Naive thymus-derived CD4-positive, alpha-beta T cell (primary cell): ENCODE data around the gene PNMT. TPM values are rescaled to one million over a fixed set of nuclear protein-coding genes. Genes with fewer than 3 reads are reported as not detected.
A peak's percentile ranks its signal among the peaks of the same experiment; 100 is the strongest.

Source experiments
- ATAC-seq: fragments of 150-1000 bp; cut with Tn5 transposase; 2 replicates; pipeline ENCODE4 v1.10.0; 2021; ENCODE audit warnings: mild to moderate bottlenecking, moderate library complexity
- CTCF ChIA-PET: fragments of 350-600 bp; sonication (Branson Sonifier 250); formaldehyde crosslinking; loops from one replicate; lab custom pipeline; 2021; ENCODE audit warnings: antibody characterized with exemption; lab: Charles Lee
- POLR2A ChIA-PET: fragments of 350-600 bp; sonication (Branson Sonifier 250); formaldehyde crosslinking; loops from one replicate; lab custom pipeline; 2021; ENCODE audit warnings: antibody characterized with exemption, inconsistent platforms; lab: Charles Lee
- DNase-seq, 9 donors: peaks; one replicate each; pipeline versions ENCODE4 v3.0.0 to v3.0.0-alpha.2; 2020 to 2022; ENCODE audit warnings: mixed read lengths in 1 of 9
- H3K27ac ChIP-seq: one replicate; pipeline ENCODE4 v1.7.0; 2013; ENCODE audit warnings: mild to moderate bottlenecking, low read depth, low read length, moderate library complexity
- H3K27me3 ChIP-seq, 2 donors: one replicate each; pipeline ENCODE4 v1.7.0; 2013; ENCODE audit warnings: low read length in 2 of 2, mild to moderate bottlenecking in 2 of 2, moderate library complexity in 2 of 2; ENCODE audit not compliant: control insufficient read depth in 2 of 2, insufficient read depth in 2 of 2
- H3K36me3 ChIP-seq, 3 experiments: 1 replicate in 2 of 3; 2 replicates in 1 of 3; pipeline ENCODE4 v1.7.0; 2013; ENCODE audit warnings: low read length in 3 of 3, mild to moderate bottlenecking in 3 of 3, moderate library complexity in 1 of 3; ENCODE audit not compliant: insufficient read depth in 3 of 3, control insufficient read depth in 2 of 3
- H3K4me1 ChIP-seq, 2 donors: one replicate each; pipeline ENCODE4 v1.7.0; 2013; ENCODE audit warnings: low read length in 2 of 2, mild to moderate bottlenecking in 2 of 2, moderate library complexity in 1 of 2; ENCODE audit not compliant: control insufficient read depth in 2 of 2, insufficient read depth in 2 of 2
- H3K4me3 ChIP-seq: 2 replicates; pipeline ENCODE4 v1.7.0; 2013; ENCODE audit warnings: mild to moderate bottlenecking, low read length
- H3K9me3 ChIP-seq, 3 experiments: 1 replicate in 2 of 3; 2 replicates in 1 of 3; pipeline ENCODE4 v1.7.0; 2013; ENCODE audit warnings: low read length in 3 of 3; ENCODE audit not compliant: control insufficient read depth in 2 of 3
- H3K27ac Mint-ChIP-seq, 9 donors: one replicate each; pipeline ENCODE4 v1.8.0; 2020 to 2022; ENCODE audit warnings: mixed read lengths in 9 of 9, mild to moderate bottlenecking in 8 of 9, moderate library complexity in 5 of 9, inconsistent platforms in 2 of 9
- H3K27me3 Mint-ChIP-seq, 5 donors: one replicate each; pipeline ENCODE4 v1.8.0; 2021 to 2022; ENCODE audit warnings: mixed read lengths in 5 of 5, mild to moderate bottlenecking in 1 of 5
- H3K36me3 Mint-ChIP-seq, 5 donors: one replicate each; pipeline ENCODE4 v1.8.0; 2020 to 2022; ENCODE audit warnings: mixed read lengths in 5 of 5, mild to moderate bottlenecking in 3 of 5, inconsistent platforms in 1 of 5
- H3K4me1 Mint-ChIP-seq, 7 donors: one replicate each; pipeline ENCODE4 v1.8.0; 2020 to 2022; ENCODE audit warnings: mixed read lengths in 7 of 7, mild to moderate bottlenecking in 3 of 7, inconsistent platforms in 1 of 7
- H3K4me3 Mint-ChIP-seq, 10 donors: one replicate each; pipeline ENCODE4 v1.8.0; 2020 to 2022; ENCODE audit warnings: mild to moderate bottlenecking in 10 of 10, mixed read lengths in 10 of 10, moderate library complexity in 6 of 10, inconsistent platforms in 2 of 10
- H3K9me3 Mint-ChIP-seq, 11 donors: one replicate each; pipeline ENCODE4 v1.8.0; 2020 to 2022; ENCODE audit warnings: mixed read lengths in 11 of 11, mild to moderate bottlenecking in 4 of 11, inconsistent platforms in 1 of 11, moderate library complexity in 1 of 11
- intact Hi-C, 2 donors: fragments of 100-400 bp; cut with micrococcal nuclease; formaldehyde crosslinking; loops; one replicate each; pipeline ENCODE4 v1.15.1; 2023
- polyA plus RNA-seq, 2 donors: library from polyadenylated mRNA; unstranded; fragments of 300-500 nt; fragmentation: Illumina TruSeq; gene quantifications; one replicate each; pipeline ENCODE4 v1.2.3, GENCODE V29; 2021
- total RNA-seq, 6 experiments: library from RNA in 5 of 6; stranded (reverse) in 5 of 6; gene quantifications; 1 replicate in 5 of 6; 2 replicates in 1 of 6; pipeline ENCODE4 v1.2.3 and lab custom pipeline; 2021 to 2026

The PNMT gene
- total and polyA plus RNA-seq, 7 experiments from 2014 or later = 0.36 to 0.89 (median 0.49) TPM; not detected in 1

DNA sequence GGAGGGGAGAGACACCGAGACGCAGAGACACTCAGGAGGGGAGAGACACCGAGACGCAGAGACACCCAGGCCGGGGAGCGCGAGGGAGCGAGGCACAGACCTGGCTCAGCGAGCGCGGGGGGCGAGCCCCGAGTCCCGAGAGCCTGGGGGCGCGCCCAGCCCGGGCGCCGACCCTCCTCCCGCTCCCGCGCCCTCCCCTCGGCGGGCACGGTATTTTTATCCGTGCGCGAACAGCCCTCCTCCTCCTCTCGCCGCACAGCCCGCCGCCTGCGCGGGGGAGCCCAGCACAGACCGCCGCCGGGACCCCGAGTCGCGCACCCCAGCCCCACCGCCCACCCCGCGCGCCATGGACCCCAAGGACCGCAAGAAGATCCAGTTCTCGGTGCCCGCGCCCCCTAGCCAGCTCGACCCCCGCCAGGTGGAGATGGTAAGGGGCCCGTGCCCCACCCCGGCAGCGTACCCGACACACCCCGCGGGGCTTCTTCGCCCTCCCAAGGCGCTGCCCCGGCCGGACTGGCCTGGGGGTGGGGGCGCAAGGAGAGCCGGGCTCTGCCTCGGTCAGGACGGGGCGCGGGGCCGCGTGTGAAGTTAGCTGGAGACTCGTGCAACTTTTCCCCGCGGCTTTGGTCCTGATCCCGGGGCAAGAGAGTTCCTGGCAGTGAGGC is 41.1 kb upstream of the PNMT start:
- no peaks in the 10 kb centered on the region for H3K36me3 Mint-ChIP-seq
- ChIA-PET CTCF (interaction anchor here (1.0 to 8.9 kb wide), 3 partner anchors 8 to 155 kb away, joined by 3 to 104 read pairs (median 3); partner anchors contain the start of gene STARD3), POLR2A (interaction anchor here (0.7 kb wide), 1 partner anchor 20 kb away, joined by 3 read pairs; no protein-coding TSS in a partner anchor)
- H3K27me3 Mint-ChIP-seq = peaks cover 10 to 73% (median 32%) of the 10 kb centered on the region in 5 donors
- peak overlapping the region; percentile 17 for H3K4me3 ChIP-seq
- no peak overlapping the region for H3K27ac Mint-ChIP-seq
- no peaks in the 10 kb centered on the region for H3K9me3 ChIP-seq
- peaks cover 4 to 14% of the 10 kb centered on the region in 2 donors for H3K4me1 ChIP-seq
- peaks cover 7 to 36% (median 26%) of the 10 kb centered on the region in 7 donors for H3K4me1 Mint-ChIP-seq
- H3K27me3 ChIP-seq = peaks cover 3 to 4% of the 10 kb centered on the region in 2 donors
- no peaks in the 10 kb centered on the region for H3K36me3 ChIP-seq
- DNase-seq = no peak
- intact Hi-C loops = no loop called here
- peaks cover 0 to 1% (median 0%) of the 10 kb centered on the region in 11 donors for H3K9me3 Mint-ChIP-seq
- H3K4me3 Mint-ChIP-seq = peak overlapping the region in 7 of 10 donors; percentile 7 to 77 (median 65)
- no peak overlapping the region for H3K27ac ChIP-seq
- no peak for ATAC-seq

DNA sequence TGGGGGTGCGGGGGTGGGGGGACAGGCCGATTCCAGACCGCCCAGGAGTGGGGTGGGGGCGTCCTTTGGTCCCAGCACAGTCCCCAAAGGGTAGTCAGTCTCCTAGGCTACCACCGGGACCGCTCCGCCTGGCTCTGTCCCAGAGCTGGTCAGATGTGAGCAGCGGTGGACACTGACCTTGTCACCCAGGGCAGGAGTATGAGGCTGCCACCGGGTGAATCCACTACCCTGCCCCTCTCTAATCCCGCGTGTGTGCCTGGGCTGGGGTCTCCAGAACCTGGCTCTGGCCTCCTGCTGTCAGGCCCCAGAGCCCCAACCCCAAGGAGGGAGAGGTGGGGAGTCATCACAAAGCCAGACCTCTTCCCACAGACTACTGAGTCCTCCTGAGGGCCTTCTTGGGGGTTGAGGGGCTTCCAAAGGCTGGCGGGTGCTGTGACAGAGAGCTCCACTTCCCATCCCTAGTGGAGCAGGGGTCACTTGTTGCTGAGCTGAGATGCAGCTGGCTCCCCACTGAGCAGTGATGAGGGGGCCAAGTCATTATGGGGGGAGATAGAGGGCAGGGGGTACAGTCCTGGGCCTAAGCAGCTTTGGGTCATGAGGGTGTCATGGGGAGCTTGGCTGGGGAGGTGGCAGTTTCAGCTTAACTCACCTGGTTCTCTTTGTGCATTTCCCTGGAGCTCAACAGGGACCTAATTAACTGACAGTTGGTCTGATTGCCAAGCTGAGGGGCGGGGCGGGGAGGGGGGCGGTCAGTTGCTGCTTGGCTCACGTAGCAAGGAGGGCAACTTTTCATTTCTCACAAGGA is 40.3 kb upstream of the PNMT start:
- no peak for ATAC-seq
- peaks cover 10 to 73% (median 32%) of the 10 kb centered on the region in 5 donors for H3K27me3 Mint-ChIP-seq
- peaks cover 0 to 30% (median 21%) of the 10 kb centered on the region in 7 donors for H3K4me1 Mint-ChIP-seq
- H3K4me3 ChIP-seq = no peak overlapping the region
- peaks cover 0 to 1% (median 0%) of the 10 kb centered on the region in 11 donors for H3K9me3 Mint-ChIP-seq
- peaks cover 0 to 12% of the 10 kb centered on the region in 2 donors for H3K4me1 ChIP-seq
- no peak for DNase-seq
- H3K36me3 Mint-ChIP-seq = no peaks in the 10 kb centered on the region
- no peaks in the 10 kb centered on the region for H3K9me3 ChIP-seq
- H3K27ac Mint-ChIP-seq = no peak overlapping the region
- H3K4me3 Mint-ChIP-seq = peak overlapping the region in 5 of 10 donors; percentile 6 to 42 (median 15)
- H3K27me3 ChIP-seq = peaks cover 3 to 4% of the 10 kb centered on the region in 2 donors
- no peaks in the 10 kb centered on the region for H3K36me3 ChIP-seq
- intact Hi-C loops = no loop called here
- no peak overlapping the region for H3K27ac ChIP-seq
- POLR2A ChIA-PET = interaction anchor here (1.5 kb wide), 1 partner anchor 41 kb away, joined by 3 read pairs; the partner anchor contains the start of gene PNMT
- CTCF ChIA-PET = interaction anchor here (0.8 to 1.7 kb wide), 3 partner anchors 9 to 26 kb away, joined by 3 to 5 read pairs (median 3); no protein-coding TSS in a partner anchor

DNA sequence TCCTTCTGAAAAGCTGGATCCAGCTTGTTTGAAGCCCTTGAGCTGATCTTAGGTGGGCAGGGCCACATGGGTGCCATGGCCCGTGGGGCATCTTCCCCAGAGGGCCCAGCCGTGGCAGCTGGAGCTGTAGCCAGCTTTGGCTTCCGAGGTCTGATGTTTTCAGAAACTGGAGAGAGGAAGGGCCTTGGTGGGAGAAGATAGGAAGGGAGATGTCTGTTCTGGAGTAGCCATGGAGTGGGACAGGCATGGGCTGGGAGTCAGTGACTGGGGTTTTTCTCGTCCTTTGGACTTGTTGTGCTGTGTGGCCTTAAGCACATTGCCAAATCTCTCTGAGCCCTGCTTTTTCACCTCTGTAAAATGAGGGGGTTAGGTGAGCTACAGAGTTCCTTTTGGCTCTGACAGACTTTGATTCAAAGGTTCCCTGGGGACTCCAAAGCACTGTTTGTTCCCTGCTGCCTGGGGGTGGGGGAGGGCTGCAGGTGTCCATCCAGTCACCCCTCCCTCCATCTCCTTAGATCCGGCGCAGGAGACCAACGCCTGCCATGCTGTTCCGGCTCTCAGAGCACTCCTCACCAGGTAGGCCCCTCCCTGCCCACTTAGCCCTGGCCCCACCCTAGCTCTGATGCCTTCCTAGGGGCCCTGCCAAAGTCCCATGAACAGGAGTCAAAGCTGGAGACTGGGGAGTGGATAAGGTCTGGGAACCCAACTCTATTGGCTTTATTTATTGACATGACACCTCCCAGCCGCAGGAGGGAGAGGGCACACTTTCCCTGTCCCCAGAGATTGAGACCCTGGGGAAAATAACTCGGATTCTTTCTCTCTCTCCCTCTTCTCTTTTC is 39.4 kb upstream of the PNMT start:
- peaks cover 0 to 27% (median 18%) of the 10 kb centered on the region in 7 donors for H3K4me1 Mint-ChIP-seq
- Histone ChIP-seq H3K9me3 (no peaks in the 10 kb centered on the region), H3K27me3 (peaks cover 3 to 4% of the 10 kb centered on the region in 2 donors), H3K36me3 (no peaks in the 10 kb centered on the region), H3K27ac (no peak overlapping the region), H3K4me1 (peaks cover 0 to 8% of the 10 kb centered on the region in 2 donors), H3K4me3 (no peak overlapping the region)
- intact Hi-C loops = no loop called here
- peaks cover 0 to 1% (median 0%) of the 10 kb centered on the region in 11 donors for H3K9me3 Mint-ChIP-seq
- DNase-seq = no peak
- ATAC-seq = no peak
- peaks cover 10 to 67% (median 32%) of the 10 kb centered on the region in 5 donors for H3K27me3 Mint-ChIP-seq
- POLR2A ChIA-PET = interaction anchor here (0.6 to 1.5 kb wide), 2 partner anchors 40 to 179 kb away, joined by 3 to 4 read pairs; partner anchors contain the start of gene PNMT
- H3K36me3 Mint-ChIP-seq = no peaks in the 10 kb centered on the region
- H3K4me3 Mint-ChIP-seq = peak overlapping the region in 1 of 10 donors; percentile 34
- no peak overlapping the region for H3K27ac Mint-ChIP-seq
- CTCF ChIA-PET = interaction anchor here (0.6 to 1.7 kb wide), 5 partner anchors 10 to 336 kb away, joined by 3 to 5 read pairs (median 3); no protein-coding TSS in a partner anchor

DNA sequence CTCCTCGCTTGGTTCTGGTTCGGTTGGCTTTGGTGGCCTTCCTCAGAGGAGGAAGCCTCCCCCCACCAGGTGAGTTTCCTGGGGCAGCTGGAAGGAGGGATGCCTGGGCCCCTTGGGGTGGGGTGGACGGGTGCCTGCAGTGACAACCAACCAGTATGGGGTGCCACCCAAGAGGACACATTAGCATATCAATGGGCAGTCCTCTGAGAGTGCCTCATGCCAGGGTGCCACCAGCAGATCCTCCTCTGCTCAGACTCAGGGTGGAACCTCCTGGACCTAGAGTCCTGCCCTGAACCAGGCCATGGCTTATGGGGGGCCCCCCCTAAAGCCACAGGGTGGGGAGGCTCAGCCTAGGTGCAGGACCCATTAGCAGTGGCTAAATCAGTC is 38.8 kb upstream of the PNMT start:
- peaks cover 5 to 29% (median 21%) of the 10 kb centered on the region in 7 donors for H3K4me1 Mint-ChIP-seq
- POLR2A ChIA-PET = interaction anchor here (1.5 kb wide), 1 partner anchor 39 kb away, joined by 3 read pairs; the partner anchor contains the start of gene PNMT
- H3K27ac ChIP-seq = no peak overlapping the region
- no peak for DNase-seq
- ATAC-seq = no peak
- CTCF ChIA-PET = interaction anchor here (0.6 kb wide), 2 partner anchors 14 to 335 kb away, joined by 3 to 4 read pairs; no protein-coding TSS in a partner anchor
- peaks cover under 1 to 8% of the 10 kb centered on the region in 2 donors for H3K4me1 ChIP-seq
- peaks cover 0 to 1% (median 0%) of the 10 kb centered on the region in 11 donors for H3K9me3 Mint-ChIP-seq
- no peak overlapping the region for H3K4me3 ChIP-seq
- no peaks in the 10 kb centered on the region for H3K9me3 ChIP-seq
- intact Hi-C loops = no loop called here
- no peak overlapping the region for H3K27ac Mint-ChIP-seq
- peak overlapping the region in 1 of 10 donors; percentile 34 for H3K4me3 Mint-ChIP-seq
- H3K36me3 Mint-ChIP-seq = no peaks in the 10 kb centered on the region
- peaks cover 10 to 64% (median 32%) of the 10 kb centered on the region in 5 donors for H3K27me3 Mint-ChIP-seq
- H3K36me3 ChIP-seq = no peaks in the 10 kb centered on the region
- peaks cover 3 to 4% of the 10 kb centered on the region in 2 donors for H3K27me3 ChIP-seq

DNA sequence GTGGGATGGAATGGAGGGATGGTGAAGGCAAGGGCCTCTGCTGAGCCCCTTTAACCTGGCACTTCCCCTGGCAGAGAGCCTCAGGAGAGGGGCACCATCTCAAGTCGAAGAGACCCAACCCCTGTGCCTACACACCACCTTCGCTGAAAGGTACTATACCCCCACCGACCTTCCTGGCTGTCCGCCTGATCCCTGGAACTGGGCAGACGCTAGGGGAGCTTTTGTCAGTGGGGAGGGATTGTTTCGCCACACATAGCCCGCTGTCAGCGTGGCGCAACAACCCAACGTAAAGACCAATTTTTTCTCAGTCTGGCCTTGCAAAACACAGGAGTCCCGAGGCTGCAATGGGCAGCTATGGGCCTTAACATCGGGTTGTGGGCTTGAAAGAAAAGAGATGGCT is 38.4 kb upstream of the PNMT start:
- Histone ChIP-seq H3K27ac (no peak overlapping the region), H3K4me3 (no peak overlapping the region), H3K9me3 (no peaks in the 10 kb centered on the region), H3K36me3 (no peaks in the 10 kb centered on the region), H3K4me1 (peaks cover 5 to 8% of the 10 kb centered on the region in 2 donors), H3K27me3 (peaks cover 3 to 4% of the 10 kb centered on the region in 2 donors)
- intact Hi-C loops = no loop called here
- ChIA-PET CTCF (no interaction called here), POLR2A (no interaction called here)
- H3K27me3 Mint-ChIP-seq = peaks cover 10 to 59% (median 29%) of the 10 kb centered on the region in 5 donors
- H3K27ac Mint-ChIP-seq = no peak overlapping the region
- H3K4me1 Mint-ChIP-seq = peaks cover 5 to 30% (median 19%) of the 10 kb centered on the region in 7 donors
- H3K36me3 Mint-ChIP-seq = no peaks in the 10 kb centered on the region
- no peak for ATAC-seq
- H3K4me3 Mint-ChIP-seq = no peak overlapping the region
- DNase-seq = no peak
- H3K9me3 Mint-ChIP-seq = peaks cover 0 to 1% (median 0%) of the 10 kb centered on the region in 11 donors
